ENCODE results near the gene PPP1R13B. TPM values are rescaled to one million over a fixed set of nuclear protein-coding genes. Genes with fewer than 3 reads are reported as not detected.
"Not testable (repeated sequence)": the region's sequence is repeated elsewhere in the genome, so short reads cannot be mapped to it uniquely, and the experiment has no call there.

PPP1R13B gene
- polyA plus RNA-seq, 12 donors: 8.4 to 36.2 (median 11.4) TPM; not detected in 1

DNA sequence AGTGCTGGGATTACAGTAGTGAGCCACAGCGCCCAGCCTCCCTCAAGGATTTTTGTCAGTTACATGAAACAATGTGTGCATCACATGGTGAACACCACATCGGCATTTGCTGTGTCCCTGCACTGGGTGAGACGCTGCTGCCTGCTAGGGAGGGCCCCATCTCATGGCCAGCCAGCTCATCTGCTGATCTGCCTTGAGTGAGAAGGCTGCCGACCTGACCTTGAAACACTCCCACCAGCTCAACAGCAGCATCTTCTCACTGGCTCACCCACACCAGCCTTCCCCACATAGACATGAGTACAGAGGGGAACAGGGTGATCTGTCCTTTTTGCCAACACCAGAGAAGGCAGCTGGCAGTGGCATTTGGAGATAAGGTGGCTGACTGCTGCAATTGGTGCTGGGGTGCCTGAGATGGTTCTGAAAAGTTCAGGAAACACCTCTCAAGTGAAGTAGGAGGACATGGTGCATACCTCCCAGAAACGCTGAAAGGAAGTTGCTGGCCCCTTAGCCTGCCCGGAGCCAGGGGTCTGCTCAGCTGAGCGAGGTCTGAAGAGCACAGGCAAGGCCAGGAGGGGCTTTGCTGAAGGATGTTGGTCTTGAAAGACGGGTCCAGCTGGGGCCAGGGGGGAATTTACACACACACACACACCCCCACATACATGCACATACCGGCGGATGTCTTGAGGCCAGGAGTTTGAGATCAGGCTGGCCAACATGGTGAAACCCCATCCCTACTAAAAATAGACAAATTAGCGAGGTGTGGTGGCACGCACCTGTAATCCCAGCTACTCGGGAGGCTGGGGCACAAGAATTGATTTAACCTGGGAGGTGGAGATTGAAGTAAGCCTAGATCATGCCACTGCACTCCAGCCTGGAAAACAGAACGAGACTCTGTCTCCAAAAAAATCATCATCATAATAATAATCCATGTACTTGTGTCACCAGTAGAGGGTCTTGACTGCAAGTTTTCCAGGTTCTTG is 14.3 kb upstream of the PPP1R13B start:
- no peak for DNase-seq

DNA sequence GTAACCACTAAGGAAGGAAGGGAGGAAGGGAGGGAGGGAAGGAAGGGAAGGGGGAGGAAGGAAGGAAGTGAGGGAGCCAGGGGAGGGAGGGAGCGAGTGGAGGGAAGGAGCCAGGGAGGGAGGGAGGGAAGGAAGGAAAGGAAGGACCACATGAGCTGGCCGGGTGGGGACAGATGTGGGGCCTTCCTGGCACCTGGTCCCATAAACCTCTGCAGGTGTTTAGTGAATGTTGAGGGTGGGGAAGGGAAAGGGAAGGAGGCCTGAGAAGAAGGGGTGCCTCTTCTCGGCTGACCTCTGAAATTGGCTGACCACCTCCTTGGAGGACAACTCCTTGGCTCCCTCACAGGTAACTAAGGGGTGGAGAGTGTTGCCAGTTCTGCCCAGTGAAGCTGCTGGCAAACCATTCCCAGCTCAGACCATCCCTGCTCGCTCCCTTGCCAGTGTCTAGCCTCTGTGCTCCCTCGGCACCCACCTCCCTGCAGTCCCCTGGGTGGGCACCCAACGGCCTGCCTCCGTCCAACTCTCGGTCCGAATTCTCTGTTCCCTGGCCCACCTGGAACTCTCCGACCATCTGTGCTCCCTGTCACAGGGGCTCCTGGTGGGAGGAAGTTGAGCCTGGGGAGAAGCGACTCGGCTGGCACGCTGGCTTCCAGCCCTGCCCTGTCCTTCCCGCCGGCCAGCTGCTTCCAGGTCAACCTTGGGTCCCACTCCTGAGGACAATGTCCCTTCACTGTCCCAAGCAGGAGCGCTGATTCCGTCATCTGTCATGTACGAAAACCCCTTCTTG is 12.2 kb upstream of the PPP1R13B start:
- no peak for DNase-seq

DNA sequence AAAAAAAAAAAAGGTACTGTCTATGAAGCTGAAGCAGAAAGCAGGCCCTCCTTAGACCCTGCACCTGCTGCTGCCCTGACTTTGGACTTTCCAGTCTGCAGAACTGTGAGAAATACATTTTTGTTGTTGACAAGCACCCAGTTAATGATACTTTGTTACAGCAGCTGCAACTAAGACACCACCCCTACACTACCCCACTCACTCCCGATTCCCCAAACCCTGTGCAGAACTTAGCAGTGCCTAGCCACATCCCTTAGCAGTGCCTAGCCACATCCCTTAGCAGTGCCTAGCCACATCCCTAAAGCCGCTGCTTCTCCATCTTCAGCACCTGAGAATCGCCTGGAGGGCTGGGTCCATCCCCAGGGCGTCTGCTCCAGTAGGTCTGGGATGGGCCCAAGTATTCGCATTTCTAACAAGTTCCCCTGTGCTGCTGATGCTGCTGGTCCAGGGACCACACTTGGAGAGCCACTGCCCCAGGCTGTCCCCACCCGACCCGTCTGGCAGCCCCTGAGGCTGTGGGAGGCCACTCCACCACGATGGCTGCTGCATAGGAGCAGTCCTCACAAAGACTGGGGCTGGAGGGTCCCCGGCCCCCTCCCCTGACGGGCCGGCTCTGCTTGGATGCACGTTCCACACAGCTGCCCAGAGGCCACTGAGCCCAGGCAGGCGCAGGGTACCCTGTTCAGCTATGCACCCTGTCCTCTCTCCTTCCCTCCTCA is 10.8 kb upstream of the PPP1R13B start:
- DNase-seq: no peak

DNA sequence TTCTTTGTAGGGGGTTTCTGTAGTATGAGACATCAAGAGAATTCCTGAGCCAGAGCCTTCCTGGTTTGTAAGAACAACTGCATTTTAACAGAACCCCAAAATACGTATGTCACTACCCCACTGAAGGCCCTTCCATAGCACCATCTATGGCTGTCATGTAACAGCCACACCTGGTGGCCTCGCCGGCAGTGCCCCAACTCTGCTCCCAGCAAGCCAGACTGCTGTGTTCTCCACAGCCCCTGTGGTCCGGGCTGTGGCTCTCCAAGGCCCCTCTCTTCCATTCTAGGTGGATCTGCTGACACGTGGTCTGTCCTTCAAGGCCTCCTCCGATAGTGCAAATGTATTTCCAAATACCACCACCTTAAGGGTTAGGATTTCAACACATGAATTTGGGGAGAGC is 9.9 kb upstream of the PPP1R13B start:
- DNase-seq: no peak

DNA sequence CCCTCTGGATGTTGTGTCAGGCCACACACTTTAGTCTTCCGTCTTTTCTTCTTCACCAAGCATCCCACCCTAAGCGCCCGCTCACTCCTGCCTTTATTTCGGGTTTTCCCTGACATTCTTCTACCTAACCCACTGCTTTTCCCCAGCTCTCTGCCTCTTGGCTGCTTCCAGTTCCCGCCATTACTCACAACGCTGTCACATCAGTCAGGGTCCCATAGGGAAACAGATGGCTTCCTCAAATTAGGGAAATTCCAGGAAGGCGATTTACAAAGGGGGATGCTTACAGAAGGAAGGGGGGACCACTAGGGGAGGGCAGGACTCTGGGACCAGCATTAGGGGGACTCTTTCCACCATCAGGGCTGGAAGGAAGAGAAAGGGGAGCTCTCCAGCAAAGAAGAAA is 9.2 kb upstream of the PPP1R13B start:
- no peak for DNase-seq

DNA sequence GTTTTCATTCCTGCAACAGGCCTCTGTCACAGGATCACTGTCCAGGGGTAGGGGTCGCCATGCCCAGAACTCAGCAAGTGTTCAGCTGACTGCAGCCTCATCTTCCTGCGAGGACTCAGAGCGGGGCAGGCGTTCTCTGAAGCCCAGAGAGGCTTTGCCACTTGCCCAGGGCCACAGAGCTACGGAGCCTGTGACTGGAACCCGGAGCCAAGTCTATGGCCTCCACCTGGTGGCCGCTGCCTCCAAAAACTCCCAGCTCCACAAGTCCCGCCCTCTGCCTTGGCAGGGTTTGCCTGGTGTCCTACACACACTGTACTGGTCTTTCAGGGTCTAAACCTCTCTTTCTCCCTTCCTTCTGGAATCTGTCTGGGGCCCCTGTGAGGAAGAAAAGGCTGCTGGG is 8.7 kb upstream of the PPP1R13B start:
- no peak for DNase-seq

DNA sequence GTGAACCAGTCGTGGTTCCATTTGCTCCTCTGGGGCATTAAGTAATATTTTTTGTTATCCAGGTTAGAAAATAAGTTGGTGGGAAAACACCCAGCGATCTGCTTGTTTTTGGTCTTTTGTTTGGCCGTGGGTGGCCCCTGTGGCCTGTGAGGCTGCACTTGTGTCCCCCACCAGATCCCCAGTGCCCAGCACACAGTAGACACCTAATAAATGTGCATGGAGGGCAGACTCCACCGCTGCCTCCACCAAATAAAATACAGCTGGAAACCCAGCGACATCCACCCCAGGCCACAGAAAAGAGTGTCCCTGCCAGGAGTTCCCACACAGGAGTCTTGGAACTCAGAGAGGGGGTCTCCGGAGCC is 8.3 kb upstream of the PPP1R13B start:
- DNase-seq: no peak

DNA sequence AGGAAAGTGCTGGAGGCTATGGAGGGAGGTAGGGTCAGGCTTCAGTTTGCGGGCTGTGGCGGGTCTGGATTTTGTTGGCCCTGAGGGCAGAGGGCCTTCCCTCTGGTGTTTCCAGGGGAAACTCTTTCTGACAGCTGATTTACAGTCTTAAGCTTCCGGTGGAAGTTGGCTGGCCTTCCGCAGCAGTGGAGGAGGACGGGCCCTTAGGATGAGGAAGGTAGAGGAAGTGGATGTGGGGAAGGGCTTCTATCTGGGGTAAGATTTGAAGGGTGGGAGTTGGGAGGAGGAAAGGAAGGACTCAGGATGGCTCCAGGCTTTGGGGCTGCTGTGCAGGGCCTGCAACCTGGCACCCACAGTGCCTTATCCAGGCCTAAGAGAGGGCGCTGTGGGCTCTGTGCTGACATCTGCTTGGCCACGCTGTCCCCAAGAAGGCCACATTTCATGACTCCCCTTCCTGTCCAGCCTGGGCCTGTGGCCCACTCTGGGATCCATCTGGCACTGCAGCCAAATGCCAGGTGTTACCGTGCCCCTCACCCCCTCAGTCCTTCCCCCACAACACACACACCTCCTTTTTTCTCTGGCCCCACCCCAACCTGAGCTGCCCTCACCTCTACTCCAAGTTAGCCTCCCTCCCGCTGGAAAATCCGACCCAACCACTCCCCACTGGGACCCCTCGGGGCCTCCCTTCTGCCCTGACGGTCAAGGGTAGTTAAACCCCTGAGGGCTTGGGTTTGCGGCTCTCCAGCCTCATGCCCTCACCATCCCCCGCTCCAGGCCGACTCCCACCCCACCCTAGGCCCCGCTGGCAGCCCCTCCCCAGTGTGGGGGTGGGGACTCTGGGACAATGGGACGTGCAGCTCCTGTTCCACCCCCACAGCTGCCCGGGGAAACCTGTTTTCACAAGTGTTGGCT is 7.7 kb upstream of the PPP1R13B start:
- no peak for DNase-seq

DNA sequence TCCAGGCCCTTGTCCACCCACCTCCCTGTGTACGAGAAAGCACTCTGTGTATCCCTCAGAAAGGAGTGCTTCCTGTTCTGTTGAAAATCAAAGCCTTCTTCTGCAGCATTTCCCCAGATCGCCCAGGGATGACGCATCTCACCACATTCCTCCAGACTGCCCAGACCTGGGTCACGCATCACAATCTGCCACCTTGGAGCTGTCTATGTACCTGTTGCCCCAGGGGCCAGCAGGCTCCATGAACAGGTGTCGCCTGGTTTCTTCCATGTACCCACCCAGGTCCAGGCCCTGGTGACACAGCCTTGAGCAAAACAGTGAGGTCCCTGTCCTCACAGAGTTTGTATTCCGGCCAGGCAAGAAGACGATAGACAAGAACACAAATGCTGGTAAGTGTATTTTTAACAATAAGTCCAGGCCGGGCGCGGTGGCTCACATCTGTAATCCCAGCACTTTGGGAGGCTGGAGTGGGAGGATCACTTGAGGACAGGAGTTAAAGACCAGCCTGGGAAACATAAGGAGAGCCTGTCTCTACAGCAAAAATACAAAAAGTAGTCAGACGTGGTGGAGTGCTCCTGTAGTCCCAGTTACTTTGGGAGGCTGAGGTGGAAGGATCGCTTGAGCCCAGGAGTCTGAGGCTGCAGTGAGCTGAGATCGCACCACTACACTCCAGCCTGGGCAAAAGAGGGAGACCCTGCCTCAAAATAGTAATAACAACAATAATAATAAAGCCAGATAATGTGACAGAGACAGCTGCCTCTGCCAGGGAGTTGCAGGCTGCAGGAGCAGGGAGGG is 6.8 kb upstream of the PPP1R13B start:
- no peak for DNase-seq

DNA sequence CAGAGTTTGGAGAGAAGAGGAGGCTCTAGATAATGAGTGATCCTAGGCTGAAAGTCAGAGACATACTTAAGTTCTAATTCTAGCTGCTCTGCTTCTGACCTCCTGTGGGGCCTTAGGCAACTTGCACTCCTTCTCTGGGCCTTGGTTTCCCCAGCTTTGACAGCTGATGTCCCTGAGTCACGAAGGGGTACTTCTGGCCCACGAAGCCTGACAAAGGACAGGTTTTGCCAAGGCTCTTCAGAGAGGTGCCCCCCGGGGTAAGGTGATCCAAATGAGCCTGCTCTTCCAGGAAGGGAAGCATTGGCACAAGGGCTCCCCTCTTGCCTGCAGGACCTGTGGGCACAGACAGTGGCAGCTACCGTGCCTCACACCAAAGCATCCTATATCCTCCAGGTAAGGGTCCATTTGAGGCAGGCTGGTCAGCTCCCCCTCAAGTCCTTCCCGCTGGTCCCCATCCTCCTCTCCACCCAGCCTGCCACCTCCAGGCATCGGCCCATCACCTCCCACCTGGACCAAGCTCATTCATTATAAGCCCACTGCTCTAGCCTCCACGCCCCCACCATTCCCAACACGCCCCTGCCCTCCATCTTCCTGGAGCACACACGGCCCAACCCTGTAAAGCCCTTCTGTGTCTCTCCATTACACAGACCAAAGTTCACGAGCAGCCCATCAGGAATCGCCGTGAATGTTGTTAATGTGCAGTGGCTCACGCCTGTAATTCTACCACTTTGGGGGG is 1.9 kb upstream of the PPP1R13B start:
- no peak for DNase-seq

DNA sequence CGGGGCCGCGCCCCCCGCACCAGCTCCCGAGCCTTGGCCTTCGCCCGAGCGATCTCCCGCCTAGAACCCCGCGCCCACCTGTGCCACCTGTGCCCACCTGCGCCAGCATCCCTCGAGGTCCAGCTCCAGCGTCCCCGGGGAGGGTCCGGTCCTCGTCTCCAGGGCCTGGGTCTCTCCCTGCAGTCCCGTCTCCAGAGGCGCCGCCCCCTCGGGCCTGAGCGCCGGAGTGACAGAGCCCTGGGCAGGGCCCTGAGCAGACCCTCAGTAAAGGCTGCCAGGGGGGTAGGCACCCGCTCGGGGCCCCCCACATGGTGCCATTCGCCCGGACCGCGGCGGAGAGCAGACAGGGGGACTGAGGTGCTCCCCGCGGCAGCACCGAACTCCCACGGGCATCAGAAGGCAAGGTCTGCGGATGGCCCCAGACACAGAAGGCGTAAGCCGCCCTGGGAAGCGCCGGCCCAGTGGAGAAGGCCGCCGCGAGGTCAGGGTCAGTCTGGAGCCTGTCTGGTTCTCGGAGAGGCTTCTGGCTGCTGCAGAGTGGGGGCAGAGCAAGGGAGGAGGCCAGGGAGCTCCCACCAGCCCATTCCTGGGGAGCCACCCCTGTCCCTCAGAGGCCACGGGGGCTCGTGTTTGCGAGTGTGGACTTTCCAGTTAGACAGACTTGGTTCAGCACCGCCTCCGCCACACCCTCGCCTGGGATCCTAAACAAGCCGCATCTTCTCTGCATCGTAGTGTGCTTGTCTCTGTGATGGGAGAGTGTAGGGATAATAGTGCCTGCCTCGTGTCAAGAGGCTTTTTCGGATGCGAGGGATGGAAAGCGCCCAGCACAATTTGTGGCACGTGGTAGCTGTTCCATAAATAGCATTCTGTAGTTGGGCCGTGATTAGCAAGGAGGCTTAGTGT is 1.1 kb upstream of the PPP1R13B start:
- DNase-seq: no peak

DNA sequence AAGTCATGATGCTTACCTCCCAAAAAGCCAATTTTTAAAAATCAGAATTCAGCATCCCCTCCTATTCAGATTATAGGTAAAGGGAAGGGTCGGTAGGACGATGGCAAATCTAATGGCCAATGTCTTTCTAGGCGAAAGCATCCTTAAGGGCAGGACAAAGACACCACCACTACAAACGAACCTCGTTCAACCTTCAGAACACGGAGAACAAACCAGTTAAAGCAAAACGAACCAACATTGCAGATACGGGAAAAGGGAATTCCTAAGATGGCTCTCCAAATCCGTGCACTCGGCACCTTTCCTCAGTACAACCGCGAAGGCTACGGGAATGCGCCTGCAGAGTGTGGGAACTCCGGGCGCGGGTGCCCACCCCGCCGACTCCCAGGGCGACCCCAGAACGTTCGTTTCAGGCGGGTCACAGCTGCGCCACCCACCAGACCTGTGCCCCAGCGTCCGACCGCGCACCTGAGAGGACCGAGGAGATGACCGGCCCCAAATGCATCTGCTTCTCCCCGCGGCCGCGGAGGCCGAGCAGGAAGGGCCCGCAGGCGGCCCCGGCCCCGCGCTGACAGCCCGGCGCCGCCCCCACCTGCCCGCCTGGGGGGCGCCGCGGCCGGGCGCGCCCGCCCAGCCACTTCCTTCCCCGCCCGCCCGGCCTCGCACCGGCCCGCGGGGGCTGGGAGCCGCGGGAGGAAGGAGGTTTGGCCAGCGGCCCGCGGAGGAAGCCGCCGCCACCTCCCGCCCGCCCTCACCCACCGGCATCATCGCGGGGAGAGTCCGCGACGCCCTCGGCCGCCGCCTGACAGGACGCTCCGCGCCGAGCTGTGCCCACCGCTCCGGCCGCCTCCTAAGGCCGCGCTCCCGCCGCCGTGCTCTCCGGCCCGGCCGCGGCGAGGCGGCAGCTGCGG is 578 bp downstream of the PPP1R13B start:
- no peak for DNase-seq

DNA sequence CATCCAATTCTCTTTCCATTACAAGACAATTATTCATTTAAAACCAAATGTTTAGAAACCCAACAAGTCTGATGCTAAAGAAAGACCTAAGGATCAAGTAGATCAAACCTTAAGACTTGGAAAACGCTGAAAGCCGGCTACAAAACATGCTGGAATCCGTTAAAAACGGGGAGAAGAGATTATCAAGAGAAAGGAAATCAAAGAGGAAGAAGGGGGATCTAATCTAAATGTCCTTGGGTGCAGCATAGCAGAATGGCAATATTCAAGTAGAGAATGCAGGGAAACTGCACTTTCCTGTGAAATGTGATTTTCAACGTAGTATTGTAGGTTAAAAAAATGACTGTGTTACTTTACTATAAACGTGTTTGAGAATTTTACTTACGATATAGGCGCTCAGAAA is 1.3 kb downstream of the PPP1R13B start:
- DNase-seq: no peak

DNA sequence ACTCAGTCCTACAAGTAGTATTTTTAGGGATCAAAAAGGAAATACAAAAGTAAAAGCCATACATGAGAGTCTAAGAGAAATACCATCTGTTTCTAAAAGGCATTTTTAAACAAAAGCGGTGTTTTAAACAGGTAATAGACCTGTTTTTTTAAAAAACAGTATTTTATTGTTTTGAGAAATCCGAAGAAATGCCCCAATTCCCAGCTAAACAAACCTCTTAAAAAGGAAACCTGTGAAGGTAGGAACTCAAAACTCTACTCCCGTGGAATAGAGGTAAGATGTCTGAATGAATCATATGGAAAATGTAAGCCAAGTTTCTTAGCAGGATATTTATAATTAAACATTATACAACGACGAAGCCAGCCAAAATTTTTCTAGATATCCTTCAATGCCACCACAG is 2.0 kb downstream of the PPP1R13B start:
- DNase-seq: no peak

DNA sequence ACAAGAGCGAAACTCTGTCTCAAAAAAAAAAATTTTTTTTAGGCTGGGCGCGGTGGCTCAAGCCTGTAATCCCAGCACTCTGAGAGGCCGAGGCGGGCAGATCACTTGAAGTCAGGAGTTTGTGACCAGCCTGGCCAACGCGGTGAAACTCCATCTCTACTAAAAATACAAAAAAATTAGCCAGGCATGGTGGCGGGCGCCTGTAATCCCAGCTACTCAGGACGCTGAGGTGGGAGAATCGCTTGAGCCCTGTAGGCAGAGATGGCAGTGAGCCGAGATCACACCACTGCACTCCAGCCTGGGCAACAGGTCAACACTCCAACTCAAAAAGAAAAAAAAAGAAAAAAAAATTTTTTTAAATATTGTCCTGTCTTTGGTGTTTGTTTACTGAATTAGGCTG is 6.1 kb downstream of the PPP1R13B start:
- DNase-seq: not testable (repeated sequence)

DNA sequence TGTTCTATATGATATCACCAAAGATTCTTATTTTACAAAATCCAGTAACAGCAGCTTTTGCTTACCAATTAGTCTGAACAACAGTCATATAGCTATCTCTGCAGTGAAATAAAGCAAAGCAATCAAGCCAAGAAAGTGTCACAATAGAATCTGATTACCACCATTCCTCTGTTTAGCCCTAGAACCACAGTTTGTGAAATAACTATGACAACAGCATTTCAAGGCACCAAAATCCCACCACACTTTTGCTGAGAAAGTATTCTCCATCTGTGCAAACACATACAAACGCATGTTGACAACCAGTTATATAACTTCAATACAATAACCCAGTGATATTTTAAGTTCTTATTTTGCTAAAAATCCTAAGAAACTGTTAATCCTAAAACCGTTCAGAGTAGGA is 7.4 kb downstream of the PPP1R13B start:
- DNase-seq: no peak

DNA sequence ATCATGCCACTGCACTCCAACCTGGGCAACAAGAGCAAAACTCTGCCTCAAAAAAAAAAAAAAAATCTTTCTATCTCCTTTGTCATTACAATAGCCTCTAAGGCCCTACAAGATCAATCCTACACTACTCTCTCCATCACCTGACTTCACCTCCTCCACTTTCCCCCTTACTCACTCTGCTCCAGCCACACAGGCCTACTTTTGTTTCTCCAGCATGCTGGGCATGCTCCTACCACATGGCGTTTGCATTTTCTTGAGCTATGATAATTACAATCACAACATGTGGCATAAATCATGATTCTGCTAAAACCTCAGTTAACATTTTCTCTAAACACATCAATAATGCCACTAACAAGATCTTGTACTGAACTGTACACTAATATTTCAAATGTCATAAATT is 7.8 kb downstream of the PPP1R13B start:
- DNase-seq: no peak

Data from muscle of arm (tissue), 12 donors.